SK-N-SH (cell line): ENCODE measurements around the gene PPP2R5C.

Source experiments
- CTCF ChIP-seq: fragments of 200-600 bp; sonication (generic); IDR thresholded peaks from 2 replicates; pipeline ENCODE4 v1.6.1; 2017; ENCODE audit warnings: antibody characterized with exemption, mild to moderate bottlenecking, moderate library complexity
- EP300 ChIP-seq, 2 experiments: IDR thresholded peaks; 2 replicates each; pipeline versions ENCODE4 v1.4.0 to v1.6.1; 2012; ENCODE audit warnings: borderline replicate concordance in 1 of 2, low read depth in 1 of 2, low read length in 1 of 2
- POLR2AphosphoS5 ChIP-seq: IDR thresholded peaks from 2 replicates; pipeline ENCODE4 v1.6.1; 2012; ENCODE audit warnings: low read depth, low read length
- SIN3A ChIP-seq: IDR thresholded peaks from 2 replicates; pipeline ENCODE4 v1.6.1; 2012; ENCODE audit warnings: low read depth, mild to moderate bottlenecking, low read length, moderate library complexity, borderline replicate concordance

GRCh38 chr14:101719045-101719645, 42.4 kb upstream of the PPP2R5C start:
- TF ChIP-seq CTCF (no peak), POLR2AphosphoS5 (no peak), SIN3A (no peak), EP300 (IDR thresholded peaks at IDR 0.05; ENCODE audit: borderline replicate concordance in 1 of 2, low read depth in 1 of 2, low read length in 1 of 2) (no peak)
